Measurements from ENCODE around the gene MRPS6. TPM values are rescaled to one million over a fixed set of nuclear protein-coding genes. Genes with fewer than 3 reads are reported as not detected.

MRPS6 gene
- total and polyA plus RNA-seq, 2 of the 4 experiments (the other 2 are of a cell fraction), result 7.5 to 35.1 TPM

DNA sequence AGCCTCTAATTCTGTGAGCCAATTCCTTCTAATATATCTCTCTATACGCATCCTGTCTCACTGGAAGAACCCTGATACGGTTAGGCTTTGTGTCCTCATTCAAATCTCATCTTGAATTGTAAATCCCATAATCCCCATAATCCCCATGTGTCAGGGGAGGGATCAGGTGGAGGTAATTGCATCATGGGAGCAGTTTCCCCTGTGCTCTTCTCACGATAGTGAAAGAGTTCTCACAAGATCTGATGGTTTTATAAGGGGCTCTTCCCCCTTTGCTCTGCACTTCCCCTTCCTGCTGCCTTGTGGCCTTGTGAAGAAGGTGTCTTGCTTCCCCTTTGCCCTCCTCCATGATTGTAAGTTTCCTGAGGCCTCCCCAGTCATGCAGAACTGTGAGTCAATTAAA, 116.1 kb downstream of the MRPS6 start:
- no peak for TF ChIP-seq FOS (IDR thresholded peaks at IDR 0.05; ENCODE audit: low read depth, low read length)
- TF ChIP-seq, protein P1, sequence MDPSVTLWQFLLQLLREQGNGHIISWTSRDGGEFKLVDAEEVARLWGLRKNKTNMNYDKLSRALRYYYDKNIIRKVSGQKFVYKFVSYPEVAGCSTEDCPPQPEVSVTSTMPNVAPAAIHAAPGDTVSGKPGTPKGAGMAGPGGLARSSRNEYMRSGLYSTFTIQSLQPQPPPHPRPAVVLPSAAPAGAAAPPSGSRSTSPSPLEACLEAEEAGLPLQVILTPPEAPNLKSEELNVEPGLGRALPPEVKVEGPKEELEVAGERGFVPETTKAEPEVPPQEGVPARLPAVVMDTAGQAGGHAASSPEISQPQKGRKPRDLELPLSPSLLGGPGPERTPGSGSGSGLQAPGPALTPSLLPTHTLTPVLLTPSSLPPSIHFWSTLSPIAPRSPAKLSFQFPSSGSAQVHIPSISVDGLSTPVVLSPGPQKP (IDR thresholded peaks at IDR 0.05; ENCODE audit: borderline replicate concordance, low read depth, low read length), result no peak
- no peak for TF ChIP-seq MXI1 (IDR thresholded peaks at IDR 0.05; ENCODE audit: borderline replicate concordance, low read depth, low read length)
- no peak for TF ChIP-seq MAFK (IDR thresholded peaks at IDR 0.05; ENCODE audit: low read depth, low read length)
- TF ChIP-seq, protein P2, sequence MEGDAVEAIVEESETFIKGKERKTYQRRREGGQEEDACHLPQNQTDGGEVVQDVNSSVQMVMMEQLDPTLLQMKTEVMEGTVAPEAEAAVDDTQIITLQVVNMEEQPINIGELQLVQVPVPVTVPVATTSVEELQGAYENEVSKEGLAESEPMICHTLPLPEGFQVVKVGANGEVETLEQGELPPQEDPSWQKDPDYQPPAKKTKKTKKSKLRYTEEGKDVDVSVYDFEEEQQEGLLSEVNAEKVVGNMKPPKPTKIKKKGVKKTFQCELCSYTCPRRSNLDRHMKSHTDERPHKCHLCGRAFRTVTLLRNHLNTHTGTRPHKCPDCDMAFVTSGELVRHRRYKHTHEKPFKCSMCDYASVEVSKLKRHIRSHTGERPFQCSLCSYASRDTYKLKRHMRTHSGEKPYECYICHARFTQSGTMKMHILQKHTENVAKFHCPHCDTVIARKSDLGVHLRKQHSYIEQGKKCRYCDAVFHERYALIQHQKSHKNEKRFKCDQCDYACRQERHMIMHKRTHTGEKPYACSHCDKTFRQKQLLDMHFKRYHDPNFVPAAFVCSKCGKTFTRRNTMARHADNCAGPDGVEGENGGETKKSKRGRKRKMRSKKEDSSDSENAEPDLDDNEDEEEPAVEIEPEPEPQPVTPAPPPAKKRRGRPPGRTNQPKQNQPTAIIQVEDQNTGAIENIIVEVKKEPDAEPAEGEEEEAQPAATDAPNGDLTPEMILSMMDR (conservative IDR thresholded peaks at IDR 0.05; ENCODE audit: low read depth, low read length), result no peak
- no peak for TF ChIP-seq RFX5 (IDR thresholded peaks at IDR 0.05; ENCODE audit: low read depth, low read length)
- TF ChIP-seq, protein P3, sequence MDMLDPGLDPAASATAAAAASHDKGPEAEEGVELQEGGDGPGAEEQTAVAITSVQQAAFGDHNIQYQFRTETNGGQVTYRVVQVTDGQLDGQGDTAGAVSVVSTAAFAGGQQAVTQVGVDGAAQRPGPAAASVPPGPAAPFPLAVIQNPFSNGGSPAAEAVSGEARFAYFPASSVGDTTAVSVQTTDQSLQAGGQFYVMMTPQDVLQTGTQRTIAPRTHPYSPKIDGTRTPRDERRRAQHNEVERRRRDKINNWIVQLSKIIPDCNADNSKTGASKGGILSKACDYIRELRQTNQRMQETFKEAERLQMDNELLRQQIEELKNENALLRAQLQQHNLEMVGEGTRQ (IDR thresholded peaks at IDR 0.05; ENCODE audit: low read depth, low read length), result no peak
- TF ChIP-seq RAD21 (IDR thresholded peaks at IDR 0.05; ENCODE audit: low read length), result no peak
- no peak for TF ChIP-seq RCOR1 (IDR thresholded peaks at IDR 0.05; ENCODE audit: insufficient replicate concordance, low read length)
- TF ChIP-seq BHLHE40 (IDR thresholded peaks at IDR 0.05; ENCODE audit: low read depth, low read length), result no peak
- TF ChIP-seq MAZ (IDR thresholded peaks at IDR 0.05; ENCODE audit: borderline replicate concordance, low read depth, low read length), result no peak
- no peak for TF ChIP-seq POLR2A (IDR thresholded peaks at IDR 0.05; ENCODE audit: low read depth, low read length)
- Histone ChIP-seq H2BK15ac (ENCODE audit: low read depth, low read length) (no peak overlapping the region), H2AK5ac (ENCODE audit: low read depth, low read length) (no peak overlapping the region), H4K8ac (ENCODE audit: low read depth in 2 of 2, low read length in 2 of 2) (no peak overlapping the region), H3K27ac (ENCODE audit: insufficient read depth, low read length) (no peak overlapping the region), H2BK20ac (ENCODE audit: low read depth, low read length) (no peak overlapping the region), H2BK5ac (ENCODE audit: low read depth, low read length, poor library complexity, severe bottlenecking) (no peak overlapping the region), H4K20me1 (ENCODE audit: insufficient read depth, low read length) (no peaks in the 10 kb centered on the region), H3K4me1 (ENCODE audit: control insufficient read depth, insufficient read depth, low read length) (no peaks in the 10 kb centered on the region), H3K18ac (ENCODE audit: low read depth, low read length) (no peak overlapping the region), H3K14ac (replicated peaks; ENCODE audit: low read depth, low read length) (no peak overlapping the region), H3K36me3 (ENCODE audit: control insufficient read depth, insufficient read depth, low read length) (no peaks in the 10 kb centered on the region), H4K91ac (ENCODE audit: insufficient read depth, low read depth, low read length) (no peak overlapping the region), H4K5ac (ENCODE audit: low read depth, low read length) (no peak overlapping the region), H3K4ac (ENCODE audit: low read depth, low read length) (no peak overlapping the region), H3K79me1 (ENCODE audit: low read depth in 1 of 2, low read length in 2 of 2) (no peaks in the 10 kb centered on the region), H3K9ac (ENCODE audit: low read depth, low read length) (no peak overlapping the region), H3K23ac (ENCODE audit: low read depth, low read length) (no peak overlapping the region), H3K27me3 (ENCODE audit: control insufficient read depth, insufficient read depth, low read length) (no peaks in the 10 kb centered on the region; the same call in none of the 2 replicates), H2AK9ac (replicated peaks; ENCODE audit: low read depth, low read length, poor library complexity) (no peak overlapping the region), H3K9me1 (ENCODE audit: insufficient read depth, low read length) (no peaks in the 10 kb centered on the region), H3K4me2 (ENCODE audit: low read depth, low read length) (no peak overlapping the region), H3K9me3 (ENCODE audit: control insufficient read depth, insufficient read depth, low read length) (no peaks in the 10 kb centered on the region), H2BK120ac (ENCODE audit: low read depth, low read length) (no peak overlapping the region), H3K4me3 (ENCODE audit: insufficient read depth, low read depth, low read length) (no peak overlapping the region), H2AFZ (replicated peaks; ENCODE audit: low read length, poor library complexity) (no peak overlapping the region), H3K56ac (ENCODE audit: extremely low read depth, insufficient read depth, low read length) (no peak overlapping the region)
- in situ Hi-C loops (cut with MboI; ENCODE audit: low sequenced_read_pairs) (no loop called here), dilution Hi-C loops (cut with HindIII; ENCODE audit: low sequenced_read_pairs, unreplicated experiment) (no loop called here), intact Hi-C loops (cut with micrococcal nuclease) (no loop called here)
- DNase-seq (no peak), ATAC-seq (ENCODE audit: low read depth) (no peak)
- POLR2A ChIA-PET (ENCODE audit: unreplicated experiment), result no interaction called here
- CTCF ChIA-PET, result no interaction called here
- no CpG with 5 or more reads among the region's 3 CpGs for WGBS, 2 experiments (ENCODE audit: extremely low coverage in 2 of 2, insufficient read length in 1 of 2)
- no TSS peak for BruUV-seq (replicated peaks)
